K562 (cell line): ENCODE results near the gene RNASE8. TPM values are rescaled to one million over a fixed set of nuclear protein-coding genes. Genes with fewer than 3 reads are reported as not detected.
A peak's percentile ranks its signal among the peaks of the same experiment; 100 is the strongest.

Source experiments
- ARID4B ChIP-seq: sonication (generic); formaldehyde crosslinking; IDR thresholded peaks from 2 replicates; pipeline ENCODE4 v1.8.0; 2022; ENCODE audit warnings: mild to moderate bottlenecking, missing genetic modification reagents
- DDX20 ChIP-seq: fragments of 450-650 bp; IDR thresholded peaks from 2 replicates; pipeline ENCODE4 v1.6.1; 2016; ENCODE audit warnings: missing genetic modification characterization, low read depth, mild to moderate bottlenecking, missing compliant biosample characterization, moderate library complexity
- REST ChIP-seq, 2 experiments: fragments of 450-650 bp; formaldehyde crosslinking in 1 of 2; IDR thresholded peaks; 2 replicates each; pipeline versions ENCODE4 v1.4.0 to v1.6.1; 2014 to 2020; ENCODE audit warnings: mild to moderate bottlenecking in 2 of 2, borderline replicate concordance in 1 of 2, low read depth in 1 of 2
- SMAD1 ChIP-seq: fragments of 150-350 bp; IDR thresholded peaks from 2 replicates; pipeline ENCODE4 v1.6.1; 2014; ENCODE audit warnings: low read length, low read depth; ENCODE audit not compliant: partially characterized antibody
- SRSF1 ChIP-seq: fragments of 200-400 bp; formaldehyde crosslinking; IDR thresholded peaks from 2 replicates; pipeline ENCODE4 v1.6.1; 2017; ENCODE audit warnings: mild to moderate bottlenecking, low read depth, low read length, moderate library complexity
- TFAM ChIP-seq: fragments of 250-450 bp; sonication (Bioruptor Pico); conservative IDR thresholded peaks from 2 replicates; pipeline ENCODE4 v1.5.0; 2021; ENCODE audit warnings: mild to moderate bottlenecking, moderate library complexity
- ZNF197 ChIP-seq: fragments of 200-800 bp; sonication (Bioruptor generic); IDR thresholded peaks from 2 replicates; pipeline ENCODE4 v1.6.1; 2016; ENCODE audit warnings: low read depth, missing genetic modification characterization, missing compliant biosample characterization
- ZNF212 ChIP-seq: fragments of 450-650 bp; formaldehyde crosslinking; IDR thresholded peaks from 2 replicates; pipeline ENCODE4 v1.4.0; 2020; ENCODE audit warnings: mild to moderate bottlenecking
- ZNF609 ChIP-seq: sonication (generic); formaldehyde crosslinking; IDR thresholded peaks from 2 replicates; pipeline ENCODE4 v1.8.1; 2023; ENCODE audit warnings: missing genetic modification reagents, mild to moderate bottlenecking, borderline replicate concordance
- polyA plus RNA-seq, 8 experiments: library from polyadenylated mRNA; depleted of rRNA in 4 of 8; stranded (reverse) in 5 of 8; unstranded in 3 of 8; fragments of >200 nt; fragmentation: Nextera tagmentation in 2 of 8; fragmentation: Illumina TruSeq in 1 of 8; extraction: Ambion mirVana in 2 of 8; extraction: Trizol in 1 of 8; gene quantifications; 2 replicates each; pipeline versions ENCODE4 v1.2.1 to v1.2.3, GENCODE V29; 2011 to 2014; ENCODE audit warnings: inconsistent platforms in 1 of 8, missing spikeins in 1 of 8
- total RNA-seq, 7 experiments: library from RNA; depleted of rRNA in 6 of 7; stranded (reverse); fragments of >200 nt in 6 of 7; fragmentation: Illumina TruSeq in 2 of 7; extraction: Trizol in 2 of 7; gene quantifications; 2 replicates each; pipeline versions ENCODE4 v1.2.1 to v1.2.3, GENCODE V29; 2011 to 2021; ENCODE audit warnings: low replicate concordance in 1 of 7

RNASE8 gene
- total and polyA plus RNA-seq, 9 of the 15 experiments (the other 6 are each of a cell fraction or from before 2014, with no cell fraction given), result not detected

- TF ChIP-seq ARID4B (CRISPR knock-in tag) (peak; percentile 16; the same call in 1 of the 2 replicates), SRSF1 (no peak), SMAD1 (no peak), ZNF609 (CRISPR knock-in tag) (no peak), TFAM (no peak), REST (IDR thresholded peaks at IDR 0.05; ENCODE audit: borderline replicate concordance) (peak; percentile 86), REST (CRISPR knock-in tag; IDR thresholded peaks at IDR 0.05; ENCODE audit: low read depth) (no peak), ZNF212 (CRISPR knock-in tag) (no peak), ZNF197 (0 out of 2 replicates have a peak, but pooled peaks have one; percentile 11), DDX20 (tag) (no peak)
These were observed 46.9 kb downstream of the RNASE8 start (continued) for GRCh38 chr14:21104448-21105060.
